GM18907 (cell line): Measurements from ENCODE around the gene CD7.

Source experiments
- ATAC-seq: cut with Tn5 transposase; IDR thresholded peaks from one replicate; pipeline ENCODE4 v1.9.1; 2021; ENCODE audit warnings: mild to moderate bottlenecking, moderate library complexity; ENCODE audit not compliant: unreplicated experiment

CD7 gene

GRCh38 chr17:82266142-82266541 is 51.3 kb downstream of the CD7 start:
- no peak for ATAC-seq
